Esophagus (tissue), 2 donors: ENCODE measurements around the gene SVOP. TPM values are rescaled to one million over a fixed set of nuclear protein-coding genes. Genes with fewer than 3 reads are reported as not detected.
"Not testable (repeated sequence)": the region's sequence is repeated elsewhere in the genome, so short reads cannot be mapped to it uniquely, and the experiment has no call there.

Experiments used
- H3K27ac ChIP-seq, 2 donors: one replicate each; pipeline ENCODE4 v1.5.1; 2013; ENCODE audit warnings: low read depth in 2 of 2, mild to moderate bottlenecking in 2 of 2, inconsistent platforms in 1 of 2, low read length in 1 of 2, moderate library complexity in 1 of 2
- H3K27me3 ChIP-seq, 2 donors: one replicate each; pipeline ENCODE4 v1.6.1; 2013; ENCODE audit warnings: low read length in 2 of 2, control low read depth in 1 of 2, mild to moderate bottlenecking in 1 of 2; ENCODE audit not compliant: insufficient read depth in 2 of 2, control insufficient read depth in 1 of 2
- H3K36me3 ChIP-seq, 2 donors: one replicate each; pipeline ENCODE4 v1.6.1; 2013; ENCODE audit warnings: low read length in 1 of 2; ENCODE audit not compliant: control insufficient read depth in 2 of 2, insufficient read depth in 2 of 2
- H3K4me1 ChIP-seq, 2 donors: one replicate each; pipeline ENCODE4 v1.6.1; 2013; ENCODE audit warnings: low read length in 1 of 2; ENCODE audit not compliant: control insufficient read depth in 2 of 2, insufficient read depth in 2 of 2
- H3K4me3 ChIP-seq, 2 donors: one replicate each; pipeline ENCODE4 v1.5.1; 2013; ENCODE audit warnings: low read length in 2 of 2, mild to moderate bottlenecking in 2 of 2, low read depth in 1 of 2, moderate library complexity in 1 of 2
- H3K9me3 ChIP-seq, 2 donors: one replicate each; pipeline ENCODE4 v1.6.1; 2013; ENCODE audit warnings: mild to moderate bottlenecking in 2 of 2, low read depth in 1 of 2, low read length in 1 of 2, moderate library complexity in 1 of 2; ENCODE audit not compliant: control insufficient read depth in 2 of 2, insufficient read depth in 1 of 2
- WGBS, 2 donors: extraction: QIAGEN DNeasy Blood & Tissue Kit; methylation state at CpG; one replicate each; pipeline ENCODE4 v1.1.7; 2013; 5-methylcytosine and 5-hydroxymethylcytosine counted together
- polyA plus RNA-seq, 2 donors: library from polyadenylated mRNA; stranded (reverse); fragments of 200-250 nt; gene quantifications; one replicate each; pipeline ENCODE4 v1.2.3, GENCODE V29; 2013
- donor health status: healthy with polysubstance abuse.
- donor health status: Bipolar disorder and iron deficiency.

Gene SVOP
- polyA plus RNA-seq, 2 donors = not detected

DNA sequence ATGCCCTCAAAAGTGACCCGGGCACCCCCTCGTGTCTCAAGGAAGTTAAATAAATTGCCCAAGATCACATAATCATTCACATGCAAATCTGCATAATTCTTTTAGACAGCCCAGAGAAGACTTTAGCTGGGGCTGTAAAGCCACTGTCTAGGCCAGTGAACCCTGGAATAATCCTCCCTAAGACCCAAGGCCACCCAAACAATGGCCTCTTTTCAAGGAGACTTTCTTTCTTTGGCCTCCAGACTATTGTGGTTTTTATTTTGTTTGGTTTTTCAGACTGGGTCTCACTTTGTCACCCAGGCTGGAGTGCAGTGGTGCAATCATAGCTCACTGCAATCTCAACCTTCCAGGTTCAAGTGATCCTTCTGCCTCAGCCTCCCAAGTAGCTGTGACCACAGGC is 10.6 kb downstream of the SVOP start:
- Histone ChIP-seq H3K4me1 (no peaks in the 10 kb centered on the region), H3K27me3 (no peaks in the 10 kb centered on the region), H3K36me3 (no peaks in the 10 kb centered on the region), H3K4me3 (no peak overlapping the region), H3K9me3 (no peaks in the 10 kb centered on the region), H3K27ac (no peak overlapping the region)
- 62 to 70% methylated on average over 2 of the region's 2 CpGs for WGBS, 2 donors

DNA sequence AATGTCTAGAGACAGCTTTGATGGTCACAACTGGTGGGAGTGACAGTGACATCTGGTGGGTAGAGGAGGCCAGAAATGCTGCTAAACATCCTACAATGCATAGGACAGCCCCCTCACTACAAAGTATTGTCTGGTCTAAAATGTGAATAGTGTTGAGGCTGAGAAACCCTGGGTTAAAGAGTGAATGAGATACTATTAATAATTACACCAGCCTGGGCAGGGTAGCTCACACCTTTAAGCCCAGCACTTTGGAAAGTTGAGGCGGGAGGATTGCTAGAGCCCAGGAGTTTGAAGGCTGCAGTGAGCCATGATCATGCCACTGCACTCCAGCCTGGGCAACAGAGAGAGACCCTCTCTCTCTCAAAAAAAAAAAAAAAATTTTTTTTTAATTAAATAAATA is 11.1 kb downstream of the SVOP start:
- Histone ChIP-seq H3K27me3 (no peaks in the 10 kb centered on the region), H3K9me3 (no peaks in the 10 kb centered on the region), H3K27ac (no peak overlapping the region), H3K4me3 (no peak overlapping the region), H3K36me3 (no peaks in the 10 kb centered on the region), H3K4me1 (no peaks in the 10 kb centered on the region)
- WGBS, 2 donors = 71 to 86% methylated on average over 1 of the region's 1 CpG

DNA sequence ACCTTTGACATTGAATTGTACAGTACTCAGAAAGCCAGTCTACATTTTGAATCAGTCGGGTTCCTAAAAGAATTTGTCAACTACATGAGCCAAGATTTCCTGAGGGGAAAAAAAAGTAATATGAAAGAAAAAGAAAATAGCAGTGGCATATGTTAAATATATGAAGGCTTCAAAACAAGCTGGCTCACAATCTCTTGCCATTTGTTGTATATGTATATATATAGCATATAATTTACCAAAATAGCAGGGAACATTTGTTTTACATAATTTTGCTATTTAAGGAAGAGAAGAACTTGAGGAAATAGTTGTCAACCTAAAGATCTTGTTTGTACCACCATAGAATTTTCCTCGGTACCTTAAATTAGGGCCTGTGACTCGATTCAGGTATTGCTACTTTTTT is 16.9 kb downstream of the SVOP start:
- Histone ChIP-seq H3K27me3 (no peaks in the 10 kb centered on the region), H3K27ac (no peak overlapping the region), H3K9me3 (no peaks in the 10 kb centered on the region), H3K36me3 (no peaks in the 10 kb centered on the region), H3K4me3 (no peak overlapping the region), H3K4me1 (no peaks in the 10 kb centered on the region)
- 61 to 62% methylated on average over 3 of the region's 3 CpGs for WGBS, 2 donors

DNA sequence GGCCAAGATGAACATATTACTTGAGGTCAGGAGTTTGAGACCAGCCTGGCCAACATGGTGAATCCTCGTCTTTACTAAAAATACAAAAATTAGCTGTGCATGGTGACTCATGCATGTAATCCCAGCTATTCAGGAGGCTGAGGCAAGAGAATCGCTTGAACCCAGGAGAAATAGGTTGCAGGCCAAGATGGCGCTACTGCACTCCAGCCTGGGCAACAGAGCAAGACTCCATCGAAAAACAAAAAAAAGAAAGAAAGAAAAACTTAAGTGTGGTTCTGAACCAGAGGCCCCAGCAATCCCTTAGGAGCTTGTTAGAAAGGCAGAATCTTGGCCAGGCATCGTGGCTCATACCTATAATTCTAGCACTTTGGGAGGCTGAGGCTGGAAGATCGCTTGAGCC is 24.5 kb downstream of the SVOP start:
- no peaks in the 10 kb centered on the region for H3K4me1 ChIP-seq
- H3K4me3 ChIP-seq = no peak overlapping the region
- no peaks in the 10 kb centered on the region for H3K27me3 ChIP-seq
- no peak overlapping the region for H3K27ac ChIP-seq
- no peaks in the 10 kb centered on the region for H3K9me3 ChIP-seq
- H3K36me3 ChIP-seq = no peaks in the 10 kb centered on the region
- 89 to 90% methylated on average over 6 of the region's 6 CpGs for WGBS, 2 donors

DNA sequence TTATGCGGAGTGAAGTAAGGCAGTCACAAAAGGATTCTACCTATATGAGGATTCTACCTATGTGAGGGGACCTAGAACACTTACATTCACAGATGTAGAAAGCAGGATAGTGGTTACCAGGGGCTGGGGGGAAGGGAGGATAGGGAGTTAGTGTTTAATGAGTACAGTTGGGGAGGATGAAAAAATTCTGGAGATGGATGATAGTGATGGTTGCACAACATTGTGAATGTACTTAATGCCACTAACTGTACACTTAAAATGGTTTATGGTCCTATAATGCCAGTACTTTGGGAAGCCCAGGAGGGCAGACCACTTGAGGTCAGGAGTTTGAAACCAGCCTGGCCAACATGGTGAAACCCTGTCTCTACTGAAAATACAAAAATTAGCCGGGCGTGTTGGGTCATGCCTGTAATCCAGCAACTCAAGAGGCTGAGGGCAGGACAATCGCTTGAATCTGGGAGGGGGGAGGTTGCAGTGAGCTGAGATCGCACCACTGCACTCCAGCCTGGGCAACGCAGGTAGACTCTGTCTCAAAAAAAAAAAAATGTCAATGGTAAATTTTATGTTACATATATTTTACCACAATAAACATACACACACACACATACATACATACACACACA is 25.4 kb downstream of the SVOP start:
- no peaks in the 10 kb centered on the region for H3K9me3 ChIP-seq
- no peaks in the 10 kb centered on the region for H3K4me1 ChIP-seq
- no peak overlapping the region for H3K4me3 ChIP-seq
- H3K36me3 ChIP-seq = no peaks in the 10 kb centered on the region
- H3K27ac ChIP-seq = no peak overlapping the region
- 80 to 88% methylated on average over 6 of the region's 6 CpGs for WGBS, 2 donors
- H3K27me3 ChIP-seq = no peaks in the 10 kb centered on the region

DNA sequence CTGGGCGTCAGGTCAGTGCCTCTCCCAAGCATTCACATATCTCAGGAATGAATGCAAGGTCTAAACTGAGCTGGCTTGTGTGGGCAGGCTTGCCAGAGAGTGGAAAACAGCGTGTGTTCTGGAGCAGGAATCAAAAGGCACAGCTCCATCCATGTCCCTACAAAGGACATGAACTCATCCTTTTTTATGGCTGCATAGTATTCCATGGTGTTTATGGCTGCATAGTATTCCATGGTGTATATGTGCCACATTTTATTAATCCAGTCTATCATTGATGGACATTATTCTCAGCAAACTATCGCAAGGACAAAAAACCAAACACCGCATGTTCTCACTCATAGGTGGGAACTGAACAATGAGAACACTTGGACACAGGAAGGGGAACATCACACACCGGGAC is 30.8 kb downstream of the SVOP start:
- H3K4me1 ChIP-seq, H3K36me3 ChIP-seq, H3K4me3 ChIP-seq, H3K27me3 ChIP-seq, H3K27ac ChIP-seq, H3K9me3 ChIP-seq: not testable (repeated sequence)
- 51 to 52% methylated on average over 5 of the region's 5 CpGs for WGBS, 2 donors

DNA sequence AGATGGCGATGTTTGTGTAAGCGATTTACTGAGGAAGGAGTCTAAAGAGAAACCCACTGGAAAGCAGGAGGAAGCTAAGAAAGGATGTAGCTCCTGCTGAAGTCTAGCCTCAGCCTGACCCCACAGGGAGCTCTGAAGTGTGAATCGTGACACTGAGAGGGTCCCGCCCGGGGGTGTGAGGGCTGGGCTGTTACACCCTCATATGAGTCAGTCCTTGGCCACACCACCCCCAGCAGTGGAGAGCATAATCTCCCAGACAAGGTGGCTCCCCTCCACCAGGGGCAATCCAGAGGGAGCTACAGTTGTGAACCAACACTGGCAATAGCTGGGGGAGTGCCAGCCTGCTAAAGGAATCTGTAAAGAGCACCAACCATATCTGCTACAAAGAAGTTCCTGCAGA is 31.5 kb downstream of the SVOP start:
- H3K27ac ChIP-seq = no peak overlapping the region
- no peaks in the 10 kb centered on the region for H3K36me3 ChIP-seq
- no peaks in the 10 kb centered on the region for H3K4me1 ChIP-seq
- H3K9me3 ChIP-seq = no peaks in the 10 kb centered on the region
- peaks cover 0 to 3% of the 10 kb centered on the region in 2 donors for H3K27me3 ChIP-seq
- H3K4me3 ChIP-seq = no peak overlapping the region
- 30% methylated on average over 5 of the region's 5 CpGs for WGBS, 2 donors

DNA sequence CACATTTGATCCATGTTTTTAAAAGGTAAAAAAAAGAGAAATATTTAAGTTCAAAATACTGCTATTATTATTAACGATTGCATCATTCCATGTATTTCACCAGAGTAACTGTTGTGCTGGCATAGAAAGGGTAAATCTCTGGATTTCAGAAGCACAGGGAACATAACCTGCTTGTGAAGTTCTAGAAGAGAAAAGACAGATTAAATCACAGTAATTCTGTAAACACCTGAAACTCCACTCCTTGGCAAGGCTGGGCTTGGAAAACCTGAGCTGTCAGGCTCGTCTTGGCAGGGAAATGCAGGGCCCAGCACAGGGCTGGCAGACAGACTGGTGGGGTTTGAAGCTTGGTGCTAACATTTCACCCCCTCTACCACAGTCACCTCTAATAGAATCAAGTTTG is 35.1 kb downstream of the SVOP start:
- H3K4me3 ChIP-seq = no peak overlapping the region
- no peaks in the 10 kb centered on the region for H3K36me3 ChIP-seq
- 34 to 41% methylated on average over 2 of the region's 2 CpGs for WGBS, 2 donors
- peaks cover 0 to 3% of the 10 kb centered on the region in 2 donors for H3K27me3 ChIP-seq
- H3K9me3 ChIP-seq = no peaks in the 10 kb centered on the region
- H3K27ac ChIP-seq = no peak overlapping the region
- H3K4me1 ChIP-seq = no peaks in the 10 kb centered on the region

DNA sequence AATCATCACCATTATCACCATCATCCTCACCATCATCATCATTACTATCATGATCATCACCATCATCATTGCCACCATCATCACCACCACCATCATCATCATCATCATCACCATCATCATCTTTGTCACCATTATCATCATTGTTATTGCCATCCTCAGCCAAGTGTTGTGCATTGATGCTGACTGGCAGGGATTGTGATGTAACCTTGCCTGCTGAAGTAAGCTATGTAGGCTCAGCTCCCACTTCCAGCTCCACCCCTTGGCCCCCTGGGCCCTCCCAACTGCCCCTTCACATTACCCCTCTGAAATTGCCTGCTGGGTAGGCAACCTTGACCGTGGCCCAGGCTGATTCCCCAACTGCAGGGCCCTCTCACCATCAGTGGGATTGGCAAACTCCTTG is 37.6 kb downstream of the SVOP start:
- Histone ChIP-seq H3K4me1 (no peaks in the 10 kb centered on the region), H3K4me3 (no peak overlapping the region), H3K9me3 (no peaks in the 10 kb centered on the region), H3K27ac (no peak overlapping the region), H3K27me3 (peaks cover 0 to 3% of the 10 kb centered on the region in 2 donors), H3K36me3 (no peaks in the 10 kb centered on the region)
- 72 to 75% methylated on average over 1 of the region's 1 CpG for WGBS, 2 donors

DNA sequence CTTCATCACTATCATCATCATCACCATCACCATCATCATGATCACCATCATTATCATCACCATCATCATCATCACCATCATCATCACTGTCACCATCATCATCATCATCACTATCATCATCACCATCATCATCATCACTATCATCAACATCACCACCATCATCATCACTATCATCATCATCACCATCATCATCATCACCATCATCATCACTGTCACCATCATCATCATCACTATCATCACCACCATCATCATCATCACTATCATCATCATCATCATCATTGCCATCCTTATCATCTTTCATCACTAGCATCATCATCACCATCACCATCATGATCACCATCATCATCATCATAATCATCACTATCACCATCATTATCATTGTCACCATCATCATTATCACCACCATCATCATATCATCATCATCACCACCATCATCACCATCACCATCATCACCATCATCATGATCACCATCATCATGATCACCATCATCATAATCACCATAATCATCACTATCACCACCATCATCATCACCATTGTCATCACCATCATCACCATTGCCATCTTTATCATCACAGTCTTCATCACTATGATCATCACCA is 38.1 kb downstream of the SVOP start:
- H3K36me3 ChIP-seq = no peaks in the 10 kb centered on the region
- H3K4me1 ChIP-seq = no peaks in the 10 kb centered on the region
- peaks cover 0 to 3% of the 10 kb centered on the region in 2 donors for H3K27me3 ChIP-seq
- H3K4me3 ChIP-seq = no peak overlapping the region
- no peak overlapping the region for H3K27ac ChIP-seq
- H3K9me3 ChIP-seq = no peaks in the 10 kb centered on the region
